Activated effector memory CD4-positive, alpha-beta T cell treated with Interleukin-2 at 50 U/mL for 16 hours (primary cell): ENCODE results near the gene ALDH3B2.
"Not testable (repeated sequence)": the region's sequence is repeated elsewhere in the genome, so short reads cannot be mapped to it uniquely, and the experiment has no call there.

ENCODE experiments used
- DNase-seq: peaks from one replicate; pipeline ENCODE4 v3.0.0-alpha.2; 2020

Gene ALDH3B2

GRCh38 chr11:67682126-67683034 lies 8.0 kb upstream of the ALDH3B2 start:
- DNase-seq, result not testable (repeated sequence)

DNA sequence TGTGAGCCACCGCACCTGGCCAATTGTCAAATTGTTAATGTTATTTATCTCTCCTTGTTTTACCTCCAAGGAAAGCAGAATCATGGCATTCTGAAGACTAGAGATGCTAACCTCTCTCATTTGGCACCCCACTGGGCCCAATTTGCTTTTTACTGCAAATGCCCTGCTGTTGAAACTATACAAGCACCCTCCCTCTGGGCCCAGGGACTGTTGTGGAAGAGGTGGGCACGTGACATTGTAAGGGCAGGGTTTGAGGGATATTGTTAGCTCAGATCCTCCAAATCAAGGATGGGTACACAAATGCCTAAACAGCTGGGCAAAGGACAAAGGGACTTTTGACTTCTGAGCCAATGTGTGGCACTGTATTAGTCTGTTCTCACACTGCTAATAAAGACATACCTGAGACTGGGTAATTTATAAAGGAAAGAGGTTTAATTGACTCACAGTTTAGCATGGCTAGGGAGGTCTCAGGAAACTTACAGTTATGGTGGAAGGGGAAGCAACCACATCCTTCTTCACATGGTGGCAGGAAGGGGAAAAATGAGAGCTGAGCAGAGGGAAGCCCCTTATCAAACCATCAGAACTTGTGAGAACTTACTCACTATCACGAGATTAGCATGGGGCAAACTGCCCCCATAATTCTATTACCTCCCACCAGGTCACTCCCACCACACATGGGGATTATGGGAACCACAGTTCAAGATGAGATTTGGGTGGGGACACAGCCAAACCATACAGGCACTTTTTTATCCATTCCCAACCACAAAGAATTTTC lies 6.5 kb upstream of the ALDH3B2 start:
- DNase-seq, result no peak

DNA sequence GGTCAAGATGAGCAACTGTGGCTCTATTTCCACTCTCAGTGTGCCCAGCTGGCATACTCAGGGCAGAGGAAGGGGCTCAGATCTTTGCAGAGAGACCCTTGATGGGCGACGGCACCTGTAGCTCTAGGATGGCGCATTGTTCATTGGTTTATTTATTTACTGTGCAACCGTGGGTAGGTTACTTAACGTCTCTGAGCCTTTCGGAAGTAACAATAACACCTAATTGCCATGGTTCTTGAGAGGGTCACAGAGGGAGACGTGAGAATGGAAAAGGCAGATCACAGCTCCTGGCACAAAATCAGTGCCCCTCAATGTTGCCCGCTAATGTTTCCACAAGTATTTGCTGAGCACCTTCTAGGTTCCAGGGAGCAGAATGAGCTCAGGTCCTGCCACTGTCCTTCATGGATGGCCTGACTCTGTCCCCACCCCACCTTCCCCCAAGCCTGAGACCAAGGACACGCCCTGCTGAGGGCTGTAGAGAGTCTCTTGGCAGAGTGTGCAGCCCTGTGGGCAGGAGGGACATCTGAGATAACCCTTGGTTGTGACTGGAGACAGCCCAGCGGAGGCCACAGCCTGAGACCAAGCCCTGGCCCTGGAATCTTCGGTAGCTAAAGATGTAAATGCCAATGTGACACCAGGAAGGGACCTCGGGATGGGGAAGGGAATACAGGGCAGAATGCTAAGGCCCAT lies 780 bp upstream of the ALDH3B2 start:
- no peak for DNase-seq

DNA sequence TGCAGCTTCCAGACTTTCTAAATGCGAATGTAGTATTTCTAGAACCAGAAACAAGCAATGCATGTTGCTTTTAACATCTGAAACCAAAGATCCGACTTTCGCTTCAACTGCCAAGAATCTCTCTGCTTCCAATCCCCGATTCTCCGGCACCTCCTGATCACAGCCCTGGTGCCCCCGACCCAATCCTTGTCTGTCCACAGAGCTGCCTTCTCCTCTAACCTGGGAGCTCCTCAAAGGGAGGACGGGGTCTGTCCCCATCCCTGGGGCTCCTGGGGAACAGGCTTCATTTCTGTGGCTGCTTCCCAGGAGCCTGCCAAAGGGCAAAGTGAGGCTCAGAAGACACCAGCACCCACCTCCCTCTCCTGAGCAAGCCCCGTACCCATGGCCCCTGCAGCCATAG lies 521 bp downstream of the ALDH3B2 start:
- DNase-seq, result no peak

DNA sequence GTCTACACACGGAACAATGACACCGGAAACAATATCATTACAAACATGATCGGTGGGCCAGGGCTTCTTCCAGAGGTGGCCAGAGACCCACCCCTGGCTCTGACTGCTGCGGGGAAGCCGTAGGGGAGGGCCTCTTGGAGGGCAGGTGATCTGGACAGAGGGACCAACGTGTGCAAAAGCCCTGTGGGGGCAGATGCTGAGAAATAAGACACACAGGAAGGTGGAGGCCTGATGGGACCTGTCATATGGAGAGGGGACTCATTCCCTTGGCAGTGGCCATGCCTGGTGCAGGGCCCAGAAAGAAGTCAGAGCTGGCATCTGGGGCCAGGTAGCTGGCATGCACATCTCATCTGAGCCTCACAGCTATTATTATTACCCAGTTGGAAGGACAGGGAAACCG lies 1.1 kb downstream of the ALDH3B2 start:
- no peak for DNase-seq

- no peak for DNase-seq
Observed at GRCh38 chr11:67671211-67671520, 3.3 kb downstream of the ALDH3B2 start.

- DNase-seq, result no peak
Observed at GRCh38 chr11:67670316-67671210, 3.9 kb downstream of the ALDH3B2 start.

DNA sequence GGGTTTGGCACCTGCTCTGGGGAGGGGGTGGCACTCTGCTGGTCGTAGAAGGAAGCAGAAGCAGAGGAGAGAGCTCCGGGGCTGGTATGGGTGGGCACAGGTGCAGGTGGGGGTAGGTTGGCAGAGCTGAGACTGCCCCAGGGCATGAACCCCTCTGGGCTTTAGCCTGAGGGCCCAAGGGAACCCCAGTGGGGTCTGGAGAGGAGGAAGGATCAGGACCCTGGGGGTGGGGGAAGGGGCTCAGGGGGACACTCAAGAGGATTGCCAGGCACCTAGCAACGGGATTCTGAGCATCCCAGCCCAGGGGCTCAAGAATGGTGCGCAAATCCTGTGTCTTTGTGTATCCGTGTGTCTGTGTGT lies 6.3 kb downstream of the ALDH3B2 start:
- DNase-seq, result no peak

GRCh38 chr11:67667490-67668191 lies 6.8 kb downstream of the ALDH3B2 start:
- no peak for DNase-seq

DNA sequence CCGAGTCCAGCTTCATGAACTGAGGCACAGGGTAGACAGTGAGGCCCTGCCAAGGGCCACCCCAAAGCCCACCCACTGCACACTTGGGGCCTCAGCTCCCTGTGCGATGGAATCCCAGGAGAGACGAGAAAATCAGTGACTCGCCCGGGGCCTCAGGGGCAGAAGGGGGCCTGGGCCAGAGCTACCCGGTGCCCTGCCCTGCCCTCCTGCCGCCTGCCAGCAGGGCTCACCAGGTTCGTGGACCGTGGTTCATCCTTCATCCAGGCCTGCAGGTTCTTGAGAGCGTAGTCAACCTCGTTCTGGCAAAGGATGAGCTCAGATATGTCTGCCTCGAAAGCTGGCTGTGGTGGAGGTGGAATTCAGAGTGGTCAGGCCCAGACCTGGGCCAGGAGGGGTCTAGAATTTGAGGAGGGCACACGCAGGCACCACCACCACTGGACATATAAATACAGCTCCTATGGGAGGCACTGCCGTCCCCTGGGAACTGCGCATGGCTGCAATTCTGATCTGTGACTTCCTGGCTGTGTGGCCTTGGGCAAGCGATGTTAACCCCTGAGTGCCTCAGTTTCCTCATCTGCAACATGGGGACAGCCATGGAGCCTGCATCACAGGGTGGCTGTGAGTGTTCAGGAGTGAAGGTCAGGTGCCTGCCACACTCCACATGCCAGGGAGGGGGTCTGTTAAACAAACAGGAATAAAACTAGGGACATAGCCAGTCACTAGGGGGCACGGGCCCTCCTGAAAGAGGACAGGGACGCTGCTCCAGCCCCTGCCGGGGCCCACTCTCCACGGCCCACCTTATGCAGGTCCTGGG lies 7.5 kb downstream of the ALDH3B2 start:
- DNase-seq, result no peak

GRCh38 chr11:67666303-67666645 lies 8.1 kb downstream of the ALDH3B2 start:
- DNase-seq, result no peak

GRCh38 chr11:67665541-67666302 lies 8.7 kb downstream of the ALDH3B2 start:
- DNase-seq, result no peak

- DNase-seq, result no peak
Observed at GRCh38 chr11:67664696-67665540, 9.5 kb downstream of the ALDH3B2 start.

DNA sequence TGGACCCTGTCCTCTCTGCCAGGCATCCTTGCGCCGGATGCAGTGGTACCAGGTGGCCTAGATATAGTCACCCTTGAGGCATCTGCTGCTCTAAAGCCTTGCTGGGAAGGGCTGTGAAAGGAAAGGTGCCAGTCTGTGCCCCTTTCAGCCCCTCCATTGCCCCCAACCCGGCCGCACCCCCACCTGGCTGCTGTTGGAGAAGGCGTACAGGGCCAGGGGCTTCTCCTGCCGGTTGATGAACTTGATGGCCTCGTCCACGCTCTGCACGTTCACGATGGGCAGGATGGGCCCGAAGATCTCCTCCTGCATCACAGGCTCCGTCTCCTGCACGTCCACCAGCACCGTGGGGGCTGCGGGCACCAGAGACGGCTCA lies 10.2 kb downstream of the ALDH3B2 start:
- DNase-seq, result no peak

DNA sequence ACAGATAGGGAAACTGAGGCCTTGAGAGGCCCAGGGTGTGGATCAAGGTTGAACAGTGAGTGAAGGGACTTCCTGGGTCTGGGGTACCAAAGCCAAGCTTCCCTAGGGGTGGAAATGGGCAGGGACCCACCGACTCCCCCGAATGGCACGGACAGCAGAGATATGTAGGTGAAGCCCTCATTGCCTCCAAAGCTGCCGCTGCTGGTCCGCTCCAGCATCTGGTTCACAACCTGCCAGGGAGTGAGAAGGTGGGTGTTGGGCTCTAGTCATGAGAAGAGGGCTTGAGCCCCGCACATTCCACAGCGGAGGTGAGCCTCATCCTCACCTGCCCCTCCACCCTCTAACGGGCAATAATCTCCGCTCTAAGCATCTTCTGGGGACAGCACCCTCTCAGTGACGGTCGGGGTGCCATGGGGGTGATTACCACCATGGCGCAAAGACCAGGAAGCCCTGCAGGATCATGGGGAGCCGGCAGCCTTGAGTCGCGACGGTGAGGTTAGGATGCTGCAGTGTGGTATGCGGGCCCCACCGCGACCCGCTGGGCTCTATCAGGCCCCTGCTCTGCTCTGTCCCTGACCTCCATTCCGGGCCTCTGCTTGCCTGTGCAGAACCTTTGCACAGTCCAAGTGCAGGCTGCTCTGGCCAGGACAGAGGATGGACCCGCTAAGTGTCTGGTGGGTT lies 10.8 kb downstream of the ALDH3B2 start:
- DNase-seq, result no peak

DNA sequence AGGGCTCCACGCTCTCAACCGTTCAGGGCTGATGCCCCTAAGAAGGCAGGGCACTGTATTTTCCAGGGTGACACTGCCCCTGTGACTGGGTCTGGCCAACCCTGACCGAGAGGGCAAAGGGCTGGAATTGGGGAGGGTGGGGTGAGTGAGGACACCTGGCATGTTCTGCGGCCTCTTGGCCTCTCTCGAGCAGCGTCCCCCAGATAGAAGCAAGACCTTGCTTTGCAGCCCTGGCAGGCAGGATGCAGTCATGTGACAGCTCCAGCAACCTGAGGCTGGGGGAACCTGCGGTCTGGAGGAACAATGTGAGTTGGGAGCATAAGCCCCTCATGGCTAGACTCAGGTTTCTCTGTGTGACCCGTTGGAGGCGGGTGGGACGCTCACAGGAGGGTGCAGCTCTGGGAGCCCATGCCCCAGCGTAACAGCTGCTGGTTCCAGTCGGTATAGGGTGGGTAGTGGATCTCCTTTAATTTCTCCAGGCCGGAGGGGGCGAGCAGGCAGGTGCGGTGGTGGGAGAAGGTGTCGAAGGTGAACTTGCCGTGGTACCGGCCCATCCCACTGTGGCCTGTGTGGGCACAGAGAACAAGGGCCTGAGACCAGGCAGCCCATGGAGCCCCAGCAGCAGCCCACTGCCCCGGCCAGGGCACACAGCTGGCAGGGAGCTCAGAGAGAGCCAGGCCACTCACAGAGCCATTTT lies 11.4 kb downstream of the ALDH3B2 start:
- DNase-seq, result no peak

DNA sequence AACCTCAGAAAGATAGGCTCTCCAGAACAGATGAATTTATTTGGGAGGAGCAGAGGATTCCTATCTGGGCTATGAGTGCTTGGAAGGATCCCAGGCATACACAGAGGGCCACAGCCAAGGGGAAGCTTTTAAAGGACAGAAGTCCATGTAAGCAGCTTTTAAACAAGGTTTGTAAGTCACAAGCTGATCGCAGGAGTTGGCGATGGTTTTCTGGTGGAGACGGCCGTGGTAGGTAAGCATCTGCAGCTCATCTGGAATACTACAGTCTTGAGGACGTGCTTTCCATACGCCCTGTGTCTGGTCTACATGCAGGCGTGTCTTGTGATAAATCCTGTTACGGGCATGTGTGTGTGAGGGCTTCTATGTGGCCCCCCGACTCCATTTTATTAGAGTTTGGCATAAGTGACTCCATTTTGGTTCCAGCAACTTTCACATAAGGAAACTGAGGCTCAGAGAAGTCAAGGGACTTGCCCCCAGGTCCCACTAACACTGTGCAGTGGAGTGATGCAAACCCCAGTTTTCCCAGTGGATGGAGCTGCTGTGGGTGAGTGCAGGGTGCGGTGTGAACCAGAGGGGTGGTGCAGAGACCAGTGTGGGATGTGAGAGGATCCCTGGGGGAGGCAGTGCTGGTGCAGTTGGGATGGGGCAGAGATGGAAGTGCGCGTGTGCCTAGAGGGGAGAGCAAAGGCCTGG lies 12.1 kb downstream of the ALDH3B2 start:
- DNase-seq, result no peak

GRCh38 chr11:67660752-67661151 lies 13.7 kb downstream of the ALDH3B2 start:
- DNase-seq, result not testable (repeated sequence)
